ENCODE data around the gene SLC8A1. TPM values are rescaled to one million over a fixed set of nuclear protein-coding genes. Genes with fewer than 3 reads are reported as not detected.

The SLC8A1 gene
- total and polyA plus RNA-seq, 2 donors (not counting 1 experiment from before 2014, with no cell fraction given) = 0.07 to 0.20 TPM

- ChIA-PET POLR2A (no interaction called here), CTCF (interaction anchor here (1.3 kb wide), 1 partner anchor 97 kb away, joined by 4 read pairs; no protein-coding TSS in a partner anchor)
- Mint-ChIP-seq H3K27ac (no peak overlapping the region), H3K27me3 (no peaks in the 10 kb centered on the region), H3K9me3 (ENCODE audit: insufficient read depth) (no peaks in the 10 kb centered on the region), H3K4me3 (no peak overlapping the region), H3K4me1 (no peaks in the 10 kb centered on the region)
- TF ChIP-seq CTCF (IDR thresholded peaks at IDR 0.05) (no peak), EZH2 (IDR thresholded peaks at IDR 0.05; ENCODE audit: borderline replicate concordance, insufficient read depth, low read depth, low read length, poor library complexity, severe bottlenecking) (no peak)
- H3K4me1 ChIP-seq (ENCODE audit: control insufficient read depth in 2 of 2, insufficient read depth in 2 of 2, low read length in 2 of 2) = no peaks in the 10 kb centered on the region
- H3K79me2 ChIP-seq (ENCODE audit: control insufficient read depth, insufficient read depth, low read length) = no peaks in the 10 kb centered on the region
- H4K20me1 ChIP-seq (ENCODE audit: control insufficient read depth, insufficient read depth, low read length, poor library complexity, severe bottlenecking) = no peaks in the 10 kb centered on the region
- intact Hi-C loops (cut with micrococcal nuclease) = no loop called here
- H3K4me2 ChIP-seq (replicated peaks; ENCODE audit: low read depth, low read length, poor library complexity, severe bottlenecking) = no peak overlapping the region
- WGBS (ENCODE audit: insufficient coverage) = no CpG with 5 or more reads among the region's 1 CpG
- ATAC-seq (ENCODE audit: low read depth) (no peak), DNase-seq (no peak)
- no peak overlapping the region for H3K4me3 ChIP-seq (ENCODE audit: control extremely low read depth in 1 of 5, extremely low read depth in 1 of 5, insufficient read depth in 1 of 5, low read depth in 2 of 5, low read length in 4 of 5)
- H3K36me3 ChIP-seq (replicated peaks in 1 of 2; ENCODE audit: control extremely low read depth in 1 of 2, control insufficient read depth in 1 of 2, extremely low read depth in 1 of 2, insufficient read depth in 2 of 2, low read length in 1 of 2) = no peaks in the 10 kb centered on the region
- H2AFZ ChIP-seq (ENCODE audit: insufficient read depth, low read depth, low read length, poor library complexity, severe bottlenecking) = no peak overlapping the region
- no peaks in the 10 kb centered on the region for H3K27me3 ChIP-seq (replicated peaks in 1 of 4; ENCODE audit: control extremely low read depth in 1 of 4, control insufficient read depth in 3 of 4, insufficient read depth in 4 of 4, low read length in 3 of 4)
- H3K9me3 ChIP-seq (ENCODE audit: control extremely low read depth in 1 of 3, control insufficient read depth in 2 of 3, insufficient read depth in 1 of 3, low read length in 2 of 3) = no peaks in the 10 kb centered on the region
- H3K27ac ChIP-seq (ENCODE audit: low read length in 2 of 2) = no peak overlapping the region
- no peak overlapping the region for H3K9ac ChIP-seq (ENCODE audit: low read length)
These were observed 110.7 kb downstream of the SLC8A1 start for GRCh38 chr2:40341198-40341597.

- Histone ChIP-seq H4K20me1 (ENCODE audit: control insufficient read depth, insufficient read depth, low read length, poor library complexity, severe bottlenecking) (no peaks in the 10 kb centered on the region), H3K79me2 (ENCODE audit: control insufficient read depth, insufficient read depth, low read length) (no peaks in the 10 kb centered on the region), H3K9me3 (ENCODE audit: control extremely low read depth in 1 of 3, control insufficient read depth in 2 of 3, insufficient read depth in 1 of 3, low read length in 2 of 3) (no peaks in the 10 kb centered on the region), H3K4me1 (ENCODE audit: control insufficient read depth in 2 of 2, insufficient read depth in 2 of 2, low read length in 2 of 2) (no peaks in the 10 kb centered on the region), H3K4me3 (ENCODE audit: control extremely low read depth in 1 of 5, extremely low read depth in 1 of 5, insufficient read depth in 1 of 5, low read depth in 2 of 5, low read length in 4 of 5) (no peak overlapping the region), H2AFZ (ENCODE audit: insufficient read depth, low read depth, low read length, poor library complexity, severe bottlenecking) (no peak overlapping the region), H3K27me3 (replicated peaks in 1 of 4; ENCODE audit: control extremely low read depth in 1 of 4, control insufficient read depth in 3 of 4, insufficient read depth in 4 of 4, low read length in 3 of 4) (no peaks in the 10 kb centered on the region), H3K9ac (ENCODE audit: low read length) (no peak overlapping the region), H3K4me2 (replicated peaks; ENCODE audit: low read depth, low read length, poor library complexity, severe bottlenecking) (no peak overlapping the region), H3K36me3 (replicated peaks in 1 of 2; ENCODE audit: control extremely low read depth in 1 of 2, control insufficient read depth in 1 of 2, extremely low read depth in 1 of 2, insufficient read depth in 2 of 2, low read length in 1 of 2) (no peaks in the 10 kb centered on the region), H3K27ac (ENCODE audit: low read length in 2 of 2) (no peak overlapping the region)
- Mint-ChIP-seq H3K27ac (no peak overlapping the region), H3K9me3 (ENCODE audit: insufficient read depth) (no peaks in the 10 kb centered on the region), H3K4me3 (no peak overlapping the region), H3K27me3 (no peaks in the 10 kb centered on the region), H3K4me1 (no peaks in the 10 kb centered on the region)
- DNase-seq (no peak), ATAC-seq (ENCODE audit: low read depth) (no peak)
- CTCF ChIA-PET = no interaction called here
- WGBS (ENCODE audit: insufficient coverage) = no CpG with 5 or more reads among the region's 3 CpGs
- POLR2A ChIA-PET = no interaction called here
- intact Hi-C loops (cut with micrococcal nuclease) = no loop called here
- TF ChIP-seq CTCF (IDR thresholded peaks at IDR 0.05) = no peak
- TF ChIP-seq EZH2 (IDR thresholded peaks at IDR 0.05; ENCODE audit: borderline replicate concordance, insufficient read depth, low read depth, low read length, poor library complexity, severe bottlenecking) = no peak
These were observed 112.9 kb downstream of the SLC8A1 start for GRCh38 chr2:40339026-40339425.

Measured in B cell (primary cell).